BE2C (cell line): ENCODE measurements around the gene TRAPPC6A.

Experiments used
- DNase-seq: peaks from one replicate; pipeline ENCODE4 v3.0.0-alpha.2; 2020
- H3K27me3 ChIP-seq: fragments of 250-450 bp; sonication (Bioruptor Pico); 2 replicates; pipeline ENCODE4 v1.5.1; 2020; ENCODE audit warnings: mild to moderate bottlenecking
- H3K36me3 ChIP-seq: fragments of 250-450 bp; sonication (Bioruptor Pico); 2 replicates; pipeline ENCODE4 v1.5.1; 2020; ENCODE audit warnings: mild to moderate bottlenecking
- H3K4me1 ChIP-seq: fragments of 250-450 bp; sonication (Bioruptor Pico); 2 replicates; pipeline ENCODE4 v1.5.1; 2020
- H3K4me3 ChIP-seq: 2 replicates; pipeline ENCODE4 v1.5.1; 2011; ENCODE audit warnings: low read depth, low read length
- H3K9me3 ChIP-seq: fragments of 250-450 bp; sonication (Bioruptor Pico); 2 replicates; pipeline ENCODE4 v1.5.1; 2020
- CTCF ChIP-seq: IDR thresholded peaks from 2 replicates; pipeline ENCODE4 v1.5.1; 2012; ENCODE audit warnings: mild to moderate bottlenecking, low read depth, low read length

Gene TRAPPC6A

GRCh38 chr19:45158503-45159209, 19.4 kb downstream of the TRAPPC6A start:
- H3K9me3 ChIP-seq: no peaks in the 10 kb centered on the region
- H3K27me3 ChIP-seq: no peaks in the 10 kb centered on the region
- no peak for TF ChIP-seq CTCF
- no peak overlapping the region for H3K4me3 ChIP-seq
- no peaks in the 10 kb centered on the region for H3K4me1 ChIP-seq
- H3K36me3 ChIP-seq: no peaks in the 10 kb centered on the region
- no peak for DNase-seq

GRCh38 chr19:45156751-45157150, 21.3 kb downstream of the TRAPPC6A start:
- Histone ChIP-seq H3K4me3 (no peak overlapping the region), H3K36me3 (peaks cover 4% of the 10 kb centered on the region; the same call in 1 of the 2 replicates), H3K9me3 (peaks cover 7% of the 10 kb centered on the region; the same call in 1 of the 2 replicates), H3K27me3 (peaks cover 13% of the 10 kb centered on the region), H3K4me1 (no peaks in the 10 kb centered on the region; the same call in 1 of the 2 replicates)
- DNase-seq: peak; percentile 14
- no peak for TF ChIP-seq CTCF

GRCh38 chr19:45156011-45156630, 21.9 kb downstream of the TRAPPC6A start:
- no peaks in the 10 kb centered on the region; the same call in none of the 2 replicates for H3K4me1 ChIP-seq
- peaks cover 13% of the 10 kb centered on the region for H3K27me3 ChIP-seq
- peaks cover 4% of the 10 kb centered on the region; the same call in 1 of the 2 replicates for H3K36me3 ChIP-seq
- peak; percentile 12 for DNase-seq
- no peak for TF ChIP-seq CTCF
- peaks cover 7% of the 10 kb centered on the region; the same call in 1 of the 2 replicates for H3K9me3 ChIP-seq
- no peak overlapping the region for H3K4me3 ChIP-seq

GRCh38 chr19:45154064-45154827, 23.8 kb downstream of the TRAPPC6A start:
- Histone ChIP-seq H3K4me3 (peak overlapping the region; percentile 41), H3K27me3 (peaks cover 13% of the 10 kb centered on the region), H3K9me3 (peaks cover 7% of the 10 kb centered on the region; the same call in 1 of the 2 replicates), H3K36me3 (peaks cover 7% of the 10 kb centered on the region; the same call in 1 of the 2 replicates), H3K4me1 (peaks cover 4% of the 10 kb centered on the region)
- DNase-seq: peak; percentile 12
- TF ChIP-seq CTCF: no peak

- Histone ChIP-seq H3K4me3 (peak overlapping the region; percentile 41), H3K36me3 (peaks cover 7% of the 10 kb centered on the region; the same call in 1 of the 2 replicates), H3K27me3 (peaks cover 13% of the 10 kb centered on the region), H3K9me3 (peaks cover 7% of the 10 kb centered on the region; the same call in 1 of the 2 replicates), H3K4me1 (peaks cover 4% of the 10 kb centered on the region)
- no peak for TF ChIP-seq CTCF
- DNase-seq: peak; percentile 85
Observed at GRCh38 chr19:45153339-45154063, 24.5 kb downstream of the TRAPPC6A start.
